ENCODE data around the gene ARHGEF37.

The ARHGEF37 gene

GRCh38 chr5:149674686-149675085, 93.4 kb downstream of the ARHGEF37 start:
- no peak for DNase-seq (ENCODE audit: low read depth in 3 of 3)

GRCh38 chr5:149675610-149676201, 94.4 kb downstream of the ARHGEF37 start:
- DNase-seq (ENCODE audit: low read depth in 3 of 3) = no peak

- DNase-seq (ENCODE audit: low read depth in 3 of 3) = no peak
Measured at GRCh38 chr5:149677731-149678130, 96.4 kb downstream of the ARHGEF37 start.

- no peak for DNase-seq (ENCODE audit: low read depth in 3 of 3)
Measured at GRCh38 chr5:149679876-149680809, 98.8 kb downstream of the ARHGEF37 start.

GRCh38 chr5:149680810-149681221, 99.5 kb downstream of the ARHGEF37 start:
- no peak for DNase-seq (ENCODE audit: low read depth in 3 of 3)

- DNase-seq (ENCODE audit: low read depth in 3 of 3) = no peak
Measured at GRCh38 chr5:149681252-149681651, 100.0 kb downstream of the ARHGEF37 start.

- DNase-seq (ENCODE audit: low read depth in 3 of 3) = no peak
Measured at GRCh38 chr5:149681922-149682321, 100.6 kb downstream of the ARHGEF37 start.

GRCh38 chr5:149682532-149683075, 101.3 kb downstream of the ARHGEF37 start:
- DNase-seq (ENCODE audit: low read depth in 3 of 3) = no peak

- DNase-seq (ENCODE audit: low read depth in 3 of 3) = no peak
Measured at GRCh38 chr5:149683964-149684363, 102.7 kb downstream of the ARHGEF37 start.

GRCh38 chr5:149684371-149684770, 103.1 kb downstream of the ARHGEF37 start:
- DNase-seq (ENCODE audit: low read depth in 3 of 3) = no peak

Measured in stimulated activated CD4-positive, alpha-beta T cell treated with anti-CD3 and anti-CD28 coated beads, TNF-alpha, amount 100 ng/mL, for 24 hours (primary cell).